Measurements from ENCODE around the gene TKFC.

DNA sequence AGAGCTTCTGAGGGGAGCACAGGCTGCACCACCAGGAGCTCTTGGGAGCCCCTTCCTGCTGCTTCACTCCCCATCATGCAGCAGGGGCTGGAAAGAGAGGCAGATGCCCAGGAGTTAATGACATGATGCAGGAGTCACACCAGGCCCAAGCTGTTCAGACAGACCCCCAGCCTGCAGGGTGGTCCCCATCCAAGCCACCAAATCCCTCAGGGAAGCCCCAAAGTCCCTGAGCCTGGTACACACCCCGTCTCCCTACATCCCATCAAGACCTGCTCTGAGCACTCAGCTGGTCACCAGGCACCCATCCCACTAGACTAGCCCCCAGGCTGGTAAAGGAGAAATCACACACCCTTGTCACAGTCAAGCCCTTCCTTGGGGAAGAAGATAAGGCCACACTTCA lies 17.3 kb downstream of the TKFC start:
- TF ChIP-seq, protein P1, sequence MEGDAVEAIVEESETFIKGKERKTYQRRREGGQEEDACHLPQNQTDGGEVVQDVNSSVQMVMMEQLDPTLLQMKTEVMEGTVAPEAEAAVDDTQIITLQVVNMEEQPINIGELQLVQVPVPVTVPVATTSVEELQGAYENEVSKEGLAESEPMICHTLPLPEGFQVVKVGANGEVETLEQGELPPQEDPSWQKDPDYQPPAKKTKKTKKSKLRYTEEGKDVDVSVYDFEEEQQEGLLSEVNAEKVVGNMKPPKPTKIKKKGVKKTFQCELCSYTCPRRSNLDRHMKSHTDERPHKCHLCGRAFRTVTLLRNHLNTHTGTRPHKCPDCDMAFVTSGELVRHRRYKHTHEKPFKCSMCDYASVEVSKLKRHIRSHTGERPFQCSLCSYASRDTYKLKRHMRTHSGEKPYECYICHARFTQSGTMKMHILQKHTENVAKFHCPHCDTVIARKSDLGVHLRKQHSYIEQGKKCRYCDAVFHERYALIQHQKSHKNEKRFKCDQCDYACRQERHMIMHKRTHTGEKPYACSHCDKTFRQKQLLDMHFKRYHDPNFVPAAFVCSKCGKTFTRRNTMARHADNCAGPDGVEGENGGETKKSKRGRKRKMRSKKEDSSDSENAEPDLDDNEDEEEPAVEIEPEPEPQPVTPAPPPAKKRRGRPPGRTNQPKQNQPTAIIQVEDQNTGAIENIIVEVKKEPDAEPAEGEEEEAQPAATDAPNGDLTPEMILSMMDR (IDR thresholded peaks at IDR 0.05) = no peak
- TF ChIP-seq POLR2AphosphoS5 (IDR thresholded peaks at IDR 0.05; ENCODE audit: low read depth, low read length) (no peak), GATA2 (CRISPR knock-in tag; IDR thresholded peaks at IDR 0.05) (no peak), TCF12 (IDR thresholded peaks at IDR 0.05) (no peak), ELF1 (IDR thresholded peaks at IDR 0.05) (no peak), TAF1 (IDR thresholded peaks at IDR 0.05; ENCODE audit: borderline replicate concordance, low read depth, low read length) (no peak), NFIC (IDR thresholded peaks at IDR 0.05; ENCODE audit: borderline replicate concordance) (no peak), RAD21 (IDR thresholded peaks at IDR 0.05; ENCODE audit: low read length) (no peak), EP300 (IDR thresholded peaks at IDR 0.05; ENCODE audit: borderline replicate concordance in 1 of 2, low read depth in 1 of 2, low read length in 1 of 2) (no peak)
